Mononuclear cell (primary cell): ENCODE measurements around the gene ZGRF1. TPM values are rescaled to one million over a fixed set of nuclear protein-coding genes. Genes with fewer than 3 reads are reported as not detected.
"Not testable (repeated sequence)": the region's sequence is repeated elsewhere in the genome, so short reads cannot be mapped to it uniquely, and the experiment has no call there.

Experiments
- H3K27me3 ChIP-seq: 2 replicates; pipeline ENCODE4 v1.6.0; 2011; ENCODE audit warnings: low read length, control low read depth; ENCODE audit not compliant: insufficient read depth
- H3K4me1 ChIP-seq: 2 replicates; pipeline ENCODE4 v1.5.1; 2011; ENCODE audit warnings: mild to moderate bottlenecking, low read length, control low read depth; ENCODE audit not compliant: insufficient read depth
- H3K4me3 ChIP-seq: 2 replicates; pipeline ENCODE4 v1.5.1; 2011; ENCODE audit warnings: mild to moderate bottlenecking, low read length, moderate library complexity
- H3K9me3 ChIP-seq: 2 replicates; pipeline ENCODE4 v1.5.1; 2011; ENCODE audit warnings: low read depth, mild to moderate bottlenecking, control low read depth, low read length
- total RNA-seq: library from RNA; depleted of rRNA; stranded (reverse); fragments of >200 nt; gene quantifications from one replicate; pipeline ENCODE4 v1.2.3, GENCODE V29; 2012

Gene ZGRF1
- total RNA-seq, 1 donor, result 10.0 TPM

DNA sequence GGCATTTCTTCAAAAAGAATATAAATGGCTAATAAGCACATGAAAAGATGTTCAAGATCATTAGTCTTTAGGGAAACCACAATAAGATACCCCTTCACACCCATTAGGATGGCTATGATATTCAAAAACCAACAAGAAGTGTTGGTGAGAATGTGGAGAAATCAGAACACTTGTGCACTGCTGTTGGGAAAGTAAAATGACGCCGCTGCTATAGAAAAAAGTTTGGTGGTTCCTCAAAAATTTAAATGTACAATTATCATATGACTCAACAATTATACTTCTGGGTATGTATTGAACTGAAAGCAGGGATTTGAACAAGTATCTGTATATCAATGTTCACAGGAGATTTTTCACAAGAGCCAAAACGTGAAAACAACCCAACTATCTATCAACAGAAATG is 91.4 kb downstream of the ZGRF1 start:
- no peaks in the 10 kb centered on the region for H3K27me3 ChIP-seq
- H3K4me3 ChIP-seq, result no peak overlapping the region
- H3K9me3 ChIP-seq, result no peaks in the 10 kb centered on the region
- H3K4me1 ChIP-seq, result peaks cover 4% of the 10 kb centered on the region

GRCh38 chr4:112540695-112541094 is 96.0 kb downstream of the ZGRF1 start:
- Histone ChIP-seq H3K4me1 (no peaks in the 10 kb centered on the region), H3K9me3 (no peaks in the 10 kb centered on the region), H3K4me3 (no peak overlapping the region), H3K27me3 (no peaks in the 10 kb centered on the region)

- Histone ChIP-seq H3K9me3 (no peaks in the 10 kb centered on the region), H3K4me3 (no peak overlapping the region), H3K4me1 (no peaks in the 10 kb centered on the region), H3K27me3 (no peaks in the 10 kb centered on the region)
These were observed 100.6 kb downstream of the ZGRF1 start for GRCh38 chr4:112536123-112536522.

GRCh38 chr4:112532267-112532666 is 104.4 kb downstream of the ZGRF1 start:
- Histone ChIP-seq H3K27me3 (peaks cover 9% of the 10 kb centered on the region), H3K4me1 (no peaks in the 10 kb centered on the region), H3K4me3 (no peak overlapping the region), H3K9me3 (no peaks in the 10 kb centered on the region)

GRCh38 chr4:112531146-112531545 is 105.6 kb downstream of the ZGRF1 start:
- Histone ChIP-seq H3K4me1 (no peaks in the 10 kb centered on the region), H3K4me3 (no peak overlapping the region), H3K27me3 (peaks cover 14% of the 10 kb centered on the region), H3K9me3 (no peaks in the 10 kb centered on the region)

GRCh38 chr4:112526061-112526460 is 110.6 kb downstream of the ZGRF1 start:
- H3K4me1 ChIP-seq, result peaks cover 23% of the 10 kb centered on the region
- H3K4me3 ChIP-seq, result no peak overlapping the region
- peaks cover 62% of the 10 kb centered on the region for H3K27me3 ChIP-seq
- H3K9me3 ChIP-seq, result no peaks in the 10 kb centered on the region

GRCh38 chr4:112523764-112524505 is 112.8 kb downstream of the ZGRF1 start:
- peak overlapping the region; percentile 28 for H3K4me3 ChIP-seq
- H3K9me3 ChIP-seq, result no peaks in the 10 kb centered on the region
- H3K27me3 ChIP-seq, result peaks cover 78% of the 10 kb centered on the region
- H3K4me1 ChIP-seq, result peaks cover 36% of the 10 kb centered on the region

DNA sequence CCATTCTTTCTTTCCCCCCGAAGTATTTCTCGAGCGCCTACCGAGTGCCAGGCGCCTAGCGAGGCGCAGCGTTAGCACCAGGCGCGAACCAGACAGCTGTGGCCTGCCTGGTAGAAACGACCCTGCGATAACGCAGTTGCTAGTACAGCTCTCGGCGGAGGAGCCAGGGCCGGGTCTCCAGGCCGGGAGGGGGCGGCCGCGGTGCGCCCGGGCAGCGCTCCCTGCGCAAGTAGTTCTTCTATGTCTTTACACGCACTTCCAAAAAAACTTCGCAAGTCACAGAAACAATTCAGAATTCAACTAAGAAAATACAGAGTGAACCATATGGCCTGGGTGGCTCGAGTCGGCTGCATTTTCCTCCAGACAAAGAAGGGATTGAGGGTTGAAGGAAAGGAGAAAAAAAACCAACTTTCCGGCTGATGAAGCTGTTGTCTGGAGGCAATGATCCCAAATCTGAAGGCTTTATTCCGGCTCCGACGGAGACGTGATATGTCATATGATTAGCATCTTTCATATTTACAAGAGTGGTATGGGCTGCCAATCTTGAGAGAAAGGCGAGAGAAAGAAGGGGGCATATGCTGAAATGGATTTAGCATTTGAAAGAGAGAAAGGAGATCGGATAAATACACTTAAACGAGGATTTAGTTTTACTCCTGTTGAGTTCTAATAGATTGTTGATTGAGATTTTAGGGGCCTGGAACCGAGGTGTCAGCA is 113.5 kb downstream of the ZGRF1 start:
- H3K4me1 ChIP-seq, result peaks cover 36% of the 10 kb centered on the region
- peaks cover 83% of the 10 kb centered on the region for H3K27me3 ChIP-seq
- no peaks in the 10 kb centered on the region for H3K9me3 ChIP-seq
- peak overlapping the region; percentile 28 for H3K4me3 ChIP-seq

DNA sequence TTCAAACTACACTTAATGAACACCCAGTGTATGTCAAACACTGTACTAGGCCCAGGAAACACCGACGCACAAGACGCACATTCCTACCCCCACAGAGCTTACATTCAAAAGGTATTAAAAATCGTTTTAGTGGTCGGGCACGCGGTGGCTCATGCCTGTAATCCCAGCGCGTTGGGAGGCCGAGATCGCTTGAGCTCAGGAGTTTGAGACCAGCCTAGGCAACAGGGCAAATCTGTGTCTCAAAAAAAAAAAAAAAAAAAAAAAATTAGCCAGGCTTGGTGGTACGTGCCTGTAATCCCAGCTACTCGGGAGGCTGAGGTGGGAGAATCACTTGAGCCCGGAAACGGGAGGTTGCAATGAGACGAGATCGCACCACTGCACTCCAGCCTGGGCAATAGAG is 114.3 kb downstream of the ZGRF1 start:
- H3K4me3 ChIP-seq, H3K9me3 ChIP-seq: not testable (repeated sequence)
- H3K4me1 ChIP-seq, result peaks cover 39% of the 10 kb centered on the region
- peaks cover 89% of the 10 kb centered on the region for H3K27me3 ChIP-seq

DNA sequence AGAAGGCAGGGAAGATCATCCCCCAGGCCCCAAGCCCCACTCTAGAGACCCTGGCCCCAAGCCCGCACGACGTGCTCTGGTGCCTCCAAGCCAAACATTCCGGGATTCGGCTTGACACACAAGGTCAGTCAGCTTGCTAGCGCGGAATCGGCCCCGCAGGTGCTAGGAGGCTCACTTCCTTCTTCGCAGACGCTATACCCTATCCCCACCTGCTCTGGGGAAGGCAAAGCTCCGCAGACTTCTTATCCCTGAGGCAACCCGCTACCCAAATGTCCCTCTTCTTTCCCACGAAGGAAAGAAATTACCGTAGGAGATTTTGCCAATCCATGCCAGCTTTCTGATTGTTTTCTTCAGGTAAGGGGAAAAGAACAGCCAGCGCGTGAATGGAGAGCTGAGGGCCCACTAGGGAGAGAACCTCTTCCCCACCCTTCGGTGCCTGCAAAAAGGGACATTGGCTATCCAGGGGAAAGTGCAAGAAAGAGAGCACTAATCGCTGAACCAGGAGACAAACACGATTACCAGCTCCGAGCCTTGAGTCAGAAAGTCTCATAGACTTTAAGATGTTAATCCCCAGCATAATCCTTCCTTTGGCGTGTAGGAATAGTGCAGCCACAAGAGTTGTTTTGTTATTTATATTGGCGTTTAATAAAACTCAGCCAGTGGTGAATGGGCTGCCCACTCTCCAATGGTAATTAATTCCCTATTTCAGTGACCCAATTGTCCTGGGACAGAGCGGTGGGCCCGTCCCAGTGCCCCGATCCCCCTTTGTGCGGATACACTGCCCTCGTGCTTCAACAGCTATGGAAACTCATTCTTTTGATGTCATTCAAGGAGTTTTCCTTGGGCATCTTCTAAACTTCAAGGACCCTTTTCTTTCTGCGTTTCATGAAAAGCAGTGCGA is 115.3 kb downstream of the ZGRF1 start:
- no peak overlapping the region for H3K4me3 ChIP-seq

DNA sequence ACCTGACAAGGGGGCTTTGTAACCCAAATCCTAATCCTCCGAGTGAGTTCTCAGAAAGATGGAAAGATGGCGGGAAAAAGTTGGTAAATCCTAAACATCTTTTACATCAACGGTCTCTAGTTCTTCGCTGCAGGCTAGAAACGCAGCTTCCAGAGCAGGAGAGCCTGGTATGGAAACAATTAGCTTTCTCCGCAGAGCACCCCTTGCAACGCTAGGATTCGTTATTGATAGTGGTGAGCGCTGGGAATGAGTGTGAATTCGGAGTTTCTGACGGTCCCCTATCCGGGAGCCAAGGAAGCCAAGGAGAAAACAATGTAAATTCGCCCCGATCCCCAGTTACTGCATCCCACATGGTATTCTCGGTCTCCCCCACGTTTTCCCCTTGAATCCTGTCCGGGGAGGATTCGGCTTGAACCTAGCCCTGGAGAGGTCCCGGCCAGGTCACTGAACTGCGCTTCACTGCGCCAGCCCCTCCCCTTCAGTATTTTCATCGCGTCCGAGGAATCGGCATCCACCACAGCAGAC is 116.0 kb downstream of the ZGRF1 start:
- H3K4me3 ChIP-seq, result no peak overlapping the region
- H3K9me3 ChIP-seq, result no peaks in the 10 kb centered on the region
- peaks cover 94% of the 10 kb centered on the region for H3K27me3 ChIP-seq
- H3K4me1 ChIP-seq, result peaks cover 54% of the 10 kb centered on the region

More for the DNA sequence above, 115.3 kb downstream of the ZGRF1 start:
- Histone ChIP-seq H3K9me3 (no peaks in the 10 kb centered on the region), H3K4me1 (peaks cover 49% of the 10 kb centered on the region), H3K27me3 (peaks cover 97% of the 10 kb centered on the region)

GRCh38 chr4:112519689-112520597 is 116.8 kb downstream of the ZGRF1 start:
- Histone ChIP-seq H3K9me3 (no peaks in the 10 kb centered on the region), H3K27me3 (peaks cover 92% of the 10 kb centered on the region), H3K4me1 (peaks cover 57% of the 10 kb centered on the region), H3K4me3 (no peak overlapping the region)

- Histone ChIP-seq H3K27me3 (peaks cover 94% of the 10 kb centered on the region), H3K4me1 (peaks cover 60% of the 10 kb centered on the region), H3K9me3 (no peaks in the 10 kb centered on the region), H3K4me3 (no peak overlapping the region)
These were observed 118.0 kb downstream of the ZGRF1 start for GRCh38 chr4:112518675-112519074.

- H3K4me3 ChIP-seq, result no peak overlapping the region
- peaks cover 53% of the 10 kb centered on the region for H3K4me1 ChIP-seq
- no peaks in the 10 kb centered on the region for H3K9me3 ChIP-seq
- H3K27me3 ChIP-seq, result peaks cover 95% of the 10 kb centered on the region
These were observed 118.8 kb downstream of the ZGRF1 start for GRCh38 chr4:112517911-112518310.
